GM19193 (cell line): ENCODE data around the gene ADGRG4.

ENCODE experiments used
- POLR2A ChIP-seq: IDR thresholded peaks from 4 replicates; pipeline ENCODE4 v1.6.1; 2011; ENCODE audit not compliant: insufficient read depth, insufficient read length; ENCODE audit errors: extremely low read depth

The ADGRG4 gene

GRCh38 chrX:136397001-136397400 lies 96.2 kb downstream of the ADGRG4 start:
- no peak for TF ChIP-seq POLR2A

GRCh38 chrX:136405126-136405525 lies 104.4 kb downstream of the ADGRG4 start:
- TF ChIP-seq POLR2A = no peak

GRCh38 chrX:136417806-136418205 lies 117.0 kb downstream of the ADGRG4 start:
- TF ChIP-seq POLR2A = no peak

- no peak for TF ChIP-seq POLR2A
Measured at GRCh38 chrX:136421338-136421737, 120.6 kb downstream of the ADGRG4 start.

- no peak for TF ChIP-seq POLR2A
Measured at GRCh38 chrX:136423724-136424123, 123.0 kb downstream of the ADGRG4 start.

GRCh38 chrX:136425996-136426395 lies 125.2 kb downstream of the ADGRG4 start:
- no peak for TF ChIP-seq POLR2A

- no peak for TF ChIP-seq POLR2A
Measured at GRCh38 chrX:136431625-136432024, 130.9 kb downstream of the ADGRG4 start.

GRCh38 chrX:136437774-136438173 lies 137.0 kb downstream of the ADGRG4 start:
- no peak for TF ChIP-seq POLR2A

- TF ChIP-seq POLR2A = no peak
Measured at GRCh38 chrX:136438192-136438591, 137.4 kb downstream of the ADGRG4 start.

DNA sequence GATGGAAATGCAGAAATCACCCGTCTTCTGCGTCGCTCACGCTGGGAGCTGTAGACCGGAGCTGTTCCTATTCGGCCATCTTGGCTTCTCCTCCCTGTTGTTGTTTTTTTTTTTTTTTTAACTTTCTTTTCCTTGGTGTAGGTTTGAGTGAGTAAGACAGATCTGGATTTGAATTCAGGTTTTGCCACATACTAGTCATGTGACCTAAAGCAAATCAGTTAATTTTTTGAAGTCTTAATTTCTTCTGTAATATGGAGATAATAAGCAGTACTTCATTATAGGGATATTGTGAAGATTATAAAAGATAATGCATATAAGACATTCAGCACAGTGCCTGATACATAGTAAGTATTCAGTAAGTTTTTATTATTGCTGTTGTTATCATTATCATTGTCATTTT lies 145.4 kb downstream of the ADGRG4 start:
- no peak for TF ChIP-seq POLR2A

DNA sequence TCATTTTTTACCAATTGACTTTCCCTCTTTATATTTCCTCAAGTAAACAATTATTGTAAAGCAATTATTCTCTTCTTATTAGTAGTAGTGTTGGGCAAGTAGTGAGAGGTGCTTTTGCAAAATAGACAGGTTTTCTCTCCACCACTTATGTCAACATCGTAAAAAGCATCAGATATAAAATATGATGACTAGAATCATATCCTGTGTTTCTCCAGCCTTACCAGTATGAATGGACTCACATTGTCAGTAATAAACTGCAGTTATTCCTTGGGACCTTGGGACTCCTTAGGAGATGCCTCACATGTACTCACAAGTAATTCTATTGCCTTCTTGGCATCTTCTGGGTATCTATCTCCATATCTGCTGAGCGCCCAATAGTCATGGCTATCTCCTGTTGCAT lies 146.5 kb downstream of the ADGRG4 start:
- no peak for TF ChIP-seq POLR2A

DNA sequence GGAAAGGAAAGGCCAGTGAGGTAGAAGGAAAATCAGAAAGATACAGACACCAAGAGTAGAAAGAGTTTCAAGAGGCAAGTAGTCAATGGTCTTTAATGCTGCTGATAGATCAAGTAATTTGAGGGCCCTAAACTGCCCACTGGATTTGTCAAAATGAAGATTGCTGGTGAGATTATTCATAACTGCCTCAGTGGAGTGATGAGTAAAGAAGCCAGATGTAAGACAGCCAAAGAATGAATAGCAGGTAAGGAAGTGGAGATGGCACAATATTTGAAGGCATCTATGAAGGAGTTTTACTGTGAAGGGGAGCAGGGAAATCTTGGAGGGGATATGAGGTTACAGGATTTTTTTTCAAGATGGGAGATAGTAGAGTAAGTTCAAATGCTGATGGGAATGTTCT lies 147.2 kb downstream of the ADGRG4 start:
- TF ChIP-seq POLR2A = no peak

GRCh38 chrX:136450050-136450830 lies 149.5 kb downstream of the ADGRG4 start:
- TF ChIP-seq POLR2A = no peak

DNA sequence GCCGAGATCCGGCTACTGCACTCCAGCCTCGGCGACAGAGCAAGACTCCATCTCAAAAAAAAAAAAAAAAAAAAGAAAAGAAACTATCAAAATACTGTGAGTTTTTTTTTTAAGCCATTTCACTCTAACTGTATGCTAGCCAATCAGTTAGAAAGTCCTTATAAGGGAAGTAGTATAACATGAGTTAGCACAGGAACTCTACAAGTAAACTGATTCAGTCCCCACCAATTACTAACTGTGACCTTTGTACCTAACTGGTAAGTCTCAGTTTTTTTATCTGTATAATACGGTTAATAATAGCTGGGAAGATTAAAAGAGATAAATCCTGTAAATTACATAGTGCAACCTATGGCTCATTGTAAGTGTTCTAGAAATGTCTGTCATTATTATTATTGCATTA lies 151.9 kb downstream of the ADGRG4 start:
- no peak for TF ChIP-seq POLR2A

DNA sequence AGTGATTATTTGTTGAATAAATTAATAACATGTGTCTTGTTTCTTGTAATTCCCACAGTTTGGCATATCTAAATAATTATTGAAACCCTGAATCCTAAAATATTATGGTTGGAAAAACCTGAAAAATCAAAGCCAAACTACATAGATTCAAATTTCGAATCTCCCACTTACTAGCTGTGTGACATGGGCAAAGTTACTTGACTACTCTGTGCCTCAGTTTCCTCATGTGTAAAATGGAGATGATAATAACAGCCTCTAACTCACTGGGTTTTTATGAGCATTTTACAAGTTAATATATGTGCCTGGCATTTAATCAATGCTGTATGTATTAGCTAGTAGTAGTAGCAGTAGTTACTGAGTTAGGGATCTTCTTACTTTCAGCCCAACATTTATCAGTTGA lies 152.4 kb downstream of the ADGRG4 start:
- no peak for TF ChIP-seq POLR2A

- TF ChIP-seq POLR2A = no peak
Measured at GRCh38 chrX:136453771-136454170, 153.0 kb downstream of the ADGRG4 start.

GRCh38 chrX:136456133-136456532 lies 155.4 kb downstream of the ADGRG4 start:
- TF ChIP-seq POLR2A = no peak
